T-cell (primary cell): ENCODE measurements around the gene KCNJ11. TPM values are rescaled to one million over a fixed set of nuclear protein-coding genes. Genes with fewer than 3 reads are reported as not detected.
A peak's percentile ranks its signal among the peaks of the same experiment; 100 is the strongest.
"Not testable (repeated sequence)": the region's sequence is repeated elsewhere in the genome, so short reads cannot be mapped to it uniquely, and the experiment has no call there.

ENCODE experiments used
- ATAC-seq, 4 experiments: fragments of 200-7000 bp in 3 of 4; fragments of 150-1000 bp in 1 of 4; cut with Tn5 transposase; replicated peaks in 1 of 4; 1 replicate in 3 of 4; 2 replicates in 1 of 4; pipeline ENCODE4 v1.10.0; 2021; ENCODE audit warnings: moderate library complexity in 3 of 4, mild to moderate bottlenecking in 2 of 4, moderate number of reproducible peaks in 1 of 4
- CTCF ChIA-PET, 2 donors: fragments of 300-600 bp; sonication (Branson Sonifier 250); formaldehyde crosslinking; loops; one replicate each; lab custom pipeline; 2022; ENCODE audit warnings: antibody characterized with exemption in 2 of 2; lab: Charles Lee
- POLR2A ChIA-PET, 2 donors: fragments of 300-600 bp; sonication (Branson Sonifier 250); formaldehyde crosslinking; loops; one replicate each; lab custom pipeline; 2022; ENCODE audit warnings: antibody characterized with exemption in 2 of 2; lab: Charles Lee
- DNase-seq, 35 experiments: peaks; one replicate each; pipeline versions ENCODE4 v3.0.0 to v3.0.0-alpha.2; 2013 to 2023
- H3K27ac ChIP-seq: one replicate; pipeline ENCODE4 v1.5.1; 2013; ENCODE audit warnings: low read length
- H3K27me3 ChIP-seq, 2 experiments: replicated peaks in 1 of 2; 1 replicate in 1 of 2; 2 replicates in 1 of 2; pipeline versions ENCODE4 v1.6.1 to v1.7.0; 2013; ENCODE audit warnings: low read length in 1 of 2, mixed read lengths in 1 of 2; ENCODE audit not compliant: control insufficient read depth in 2 of 2, insufficient read depth in 2 of 2; ENCODE audit errors: extremely low read depth in 1 of 2
- H3K36me3 ChIP-seq, 2 donors: 1 replicate in 1 of 2; 2 replicates in 1 of 2; pipeline versions ENCODE4 v1.6.1 to v1.7.0; 2013; ENCODE audit warnings: low read length in 1 of 2; ENCODE audit not compliant: control insufficient read depth in 2 of 2, insufficient read depth in 1 of 2; ENCODE audit errors: extremely low read depth in 1 of 2
- H3K4me1 ChIP-seq, 2 experiments: 1 replicate in 1 of 2; 2 replicates in 1 of 2; pipeline versions ENCODE4 v1.6.1 to v1.7.0; 2013; ENCODE audit warnings: low read length in 2 of 2, mixed read lengths in 1 of 2; ENCODE audit not compliant: insufficient read depth in 2 of 2, control insufficient read depth in 1 of 2; ENCODE audit errors: extremely low read depth in 1 of 2
- H3K4me3 ChIP-seq, 2 donors: 1 replicate in 1 of 2; 2 replicates in 1 of 2; pipeline versions ENCODE4 v1.5.1 to v1.7.0; 2013; ENCODE audit warnings: mild to moderate bottlenecking in 2 of 2, low read length in 1 of 2, moderate library complexity in 1 of 2; ENCODE audit not compliant: control insufficient read depth in 1 of 2; ENCODE audit errors: extremely low read depth in 1 of 2
- H3K9me3 ChIP-seq: 2 replicates; pipeline ENCODE4 v1.7.0; 2013
- H3K27ac Mint-ChIP-seq, 2 donors: one replicate each; pipeline ENCODE4 v1.8.0; 2020 to 2021; ENCODE audit warnings: mild to moderate bottlenecking in 2 of 2, mixed read lengths in 2 of 2
- H3K27me3 Mint-ChIP-seq, 2 donors: one replicate each; pipeline ENCODE4 v1.8.0; 2021 to 2022; ENCODE audit warnings: mixed read lengths in 2 of 2
- H3K36me3 Mint-ChIP-seq: one replicate; pipeline ENCODE4 v1.8.0; 2021; ENCODE audit warnings: mixed read lengths
- H3K4me1 Mint-ChIP-seq, 3 donors: one replicate each; pipeline ENCODE4 v1.8.0; 2020 to 2022; ENCODE audit warnings: mixed read lengths in 3 of 3, mild to moderate bottlenecking in 1 of 3
- H3K4me3 Mint-ChIP-seq, 3 donors: one replicate each; pipeline ENCODE4 v1.8.0; 2020 to 2022; ENCODE audit warnings: mild to moderate bottlenecking in 3 of 3, mixed read lengths in 3 of 3, moderate library complexity in 3 of 3
- H3K9me3 Mint-ChIP-seq, 3 donors: one replicate each; pipeline ENCODE4 v1.8.0; 2020 to 2022; ENCODE audit warnings: mixed read lengths in 3 of 3
- WGBS: methylation state at CpG from one replicate; pipeline ENCODE4 v1.1.5; 2013; ENCODE audit warnings: missing lambda C conversion rate; ENCODE audit not compliant: insufficient coverage; 5-methylcytosine and 5-hydroxymethylcytosine counted together
- total RNA-seq, 35 experiments: library from RNA in 6 of 35; stranded (reverse) in 6 of 35; fragments of 120-200 nt in 1 of 35; gene quantifications; one replicate each; pipeline versions ENCODE4 v1.2.1 to v1.2.4 and lab custom pipeline; 2013 to 2026

The KCNJ11 gene
- total RNA-seq, 5 donors from 2014 or later (not counting 1 experiment from before 2014, with no cell fraction given) = 0.33 to 0.63 (median 0.50) TPM; not detected in 1

DNA sequence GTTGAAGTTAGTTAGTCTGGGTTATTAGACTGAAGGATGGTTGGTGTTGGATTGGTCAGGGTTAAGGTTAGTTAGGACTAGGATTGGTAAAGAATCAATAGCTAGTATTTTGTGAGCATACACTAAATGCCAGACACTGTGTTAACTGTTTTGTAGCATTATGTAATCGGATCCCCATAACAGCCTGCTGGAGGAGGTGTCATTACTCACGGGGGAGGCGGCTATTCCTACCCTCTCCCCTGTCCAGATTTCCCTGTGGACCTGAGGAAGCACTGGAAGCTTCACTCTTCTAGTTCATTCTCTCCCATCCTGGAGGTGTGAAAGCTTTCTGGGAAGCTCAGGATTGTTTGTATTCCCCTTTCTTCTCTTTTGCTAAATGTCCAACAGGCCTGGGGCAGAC is 40.5 kb upstream of the KCNJ11 start:
- DNase-seq = no peak
- Histone ChIP-seq H3K27me3 (peaks cover 0 to 24% of the 10 kb centered on the region in 2 experiments), H3K36me3 (no peaks in the 10 kb centered on the region), H3K27ac (no peak overlapping the region), H3K4me3 (no peak overlapping the region), H3K9me3 (no peaks in the 10 kb centered on the region), H3K4me1 (no peaks in the 10 kb centered on the region)
- Mint-ChIP-seq H3K4me3 (no peak overlapping the region), H3K27me3 (peaks cover 0 to 6% of the 10 kb centered on the region in 2 donors), H3K4me1 (no peaks in the 10 kb centered on the region), H3K36me3 (no peaks in the 10 kb centered on the region), H3K27ac (no peak overlapping the region), H3K9me3 (no peaks in the 10 kb centered on the region)
- POLR2A ChIA-PET = no interaction called here
- CTCF ChIA-PET = no interaction called here
- no peak for ATAC-seq
- 90% methylated on average over 2 of the region's 3 CpGs for WGBS

DNA sequence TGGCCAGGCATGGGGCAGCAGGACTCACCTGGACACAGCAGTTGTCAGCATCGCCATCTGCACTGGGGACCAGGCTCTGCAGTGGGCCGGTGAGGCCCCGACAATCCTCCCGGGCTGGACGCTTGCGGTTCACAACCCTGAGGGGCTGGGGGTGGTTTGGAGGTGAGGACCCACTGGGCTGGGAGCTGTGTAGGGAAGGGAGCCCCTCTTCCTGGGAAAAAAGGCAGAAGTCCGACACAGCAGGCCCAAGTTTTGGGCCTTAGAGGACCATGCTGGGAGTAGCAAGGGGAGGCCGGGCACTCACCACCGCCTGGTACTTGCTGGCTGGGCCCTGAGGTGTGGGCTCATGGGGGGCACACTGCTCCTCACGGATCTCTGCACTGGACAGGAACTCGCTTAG is 39.8 kb upstream of the KCNJ11 start:
- H3K9me3 ChIP-seq = no peaks in the 10 kb centered on the region
- H3K36me3 ChIP-seq = no peaks in the 10 kb centered on the region
- DNase-seq = no peak
- ATAC-seq = peak in 1 of 4 experiments; percentile 20
- Mint-ChIP-seq H3K4me3 (no peak overlapping the region), H3K27me3 (peaks cover 0 to 9% of the 10 kb centered on the region in 2 donors), H3K36me3 (no peaks in the 10 kb centered on the region), H3K27ac (no peak overlapping the region), H3K4me1 (no peaks in the 10 kb centered on the region), H3K9me3 (no peaks in the 10 kb centered on the region)
- peaks cover 0 to 27% of the 10 kb centered on the region in 2 experiments for H3K27me3 ChIP-seq
- no peak overlapping the region for H3K27ac ChIP-seq
- CTCF ChIA-PET = no interaction called here
- POLR2A ChIA-PET = no interaction called here
- H3K4me1 ChIP-seq = no peaks in the 10 kb centered on the region
- 91% methylated on average over 7 of the region's 11 CpGs for WGBS
- no peak overlapping the region for H3K4me3 ChIP-seq

DNA sequence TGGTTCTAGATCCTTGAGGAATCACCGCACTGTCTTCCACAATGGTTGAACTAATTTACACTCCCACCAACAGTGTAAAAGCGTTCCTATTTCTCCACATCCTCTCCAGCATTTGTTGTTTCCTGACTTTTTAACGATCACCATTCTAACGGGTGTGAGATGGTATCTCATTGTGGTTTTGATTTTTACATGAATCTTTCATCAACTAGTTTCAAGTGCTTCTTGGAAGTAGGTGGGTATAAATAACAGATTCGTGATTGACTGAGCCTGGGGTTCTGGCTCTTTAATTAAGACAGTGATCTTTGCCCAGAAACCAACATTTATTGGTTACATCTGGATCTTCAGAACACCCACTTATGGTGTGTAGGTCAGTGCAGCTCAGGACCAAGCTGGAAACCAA is 37.8 kb upstream of the KCNJ11 start:
- H3K4me3 ChIP-seq, H3K4me1 Mint-ChIP-seq, H3K27ac Mint-ChIP-seq, CTCF ChIA-PET, H3K36me3 Mint-ChIP-seq, H3K4me1 ChIP-seq, H3K4me3 Mint-ChIP-seq, DNase-seq, H3K9me3 ChIP-seq, H3K36me3 ChIP-seq, H3K9me3 Mint-ChIP-seq, ATAC-seq, H3K27ac ChIP-seq, POLR2A ChIA-PET: not testable (repeated sequence)
- WGBS = no CpG with 5 or more reads among the region's 5 CpGs
- H3K27me3 Mint-ChIP-seq = peaks cover 5 to 23% of the 10 kb centered on the region in 2 donors
- peaks cover 0 to 32% of the 10 kb centered on the region in 2 experiments for H3K27me3 ChIP-seq

DNA sequence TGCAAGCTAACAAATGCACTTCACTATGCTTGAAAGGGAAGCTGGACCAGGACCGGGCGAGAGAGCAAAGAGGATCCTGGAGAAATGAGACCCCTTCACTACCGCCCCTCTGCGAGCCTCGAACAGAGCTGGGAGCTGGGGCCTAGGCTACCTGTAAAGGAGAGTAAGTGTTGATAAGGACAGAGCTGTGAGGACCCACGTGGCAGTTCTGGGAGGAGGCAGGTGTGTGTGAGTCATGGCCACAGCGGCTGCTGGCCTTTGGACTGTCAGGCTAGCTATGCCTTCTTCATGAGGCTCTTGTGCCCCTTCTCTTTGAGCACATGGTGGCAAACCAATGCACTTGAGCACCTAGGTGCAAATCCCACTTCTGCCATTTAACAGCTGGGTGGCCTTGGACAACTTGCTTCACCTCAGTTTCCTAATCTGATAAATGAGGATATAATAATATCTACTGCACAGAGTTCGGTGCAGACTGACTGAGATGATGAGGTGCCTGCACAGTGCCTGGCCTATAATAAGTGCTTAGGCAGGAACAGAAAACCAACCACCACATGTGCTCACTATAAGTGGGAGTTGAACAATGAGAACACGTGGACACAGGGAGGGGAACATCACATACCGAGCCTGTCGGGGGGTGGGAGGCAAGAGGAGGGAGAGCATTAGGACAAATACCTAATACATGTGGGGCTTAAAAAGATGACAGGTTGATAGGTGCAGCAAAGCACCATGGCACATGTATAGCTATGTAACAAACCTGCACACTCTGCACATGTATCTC is 35.3 kb upstream of the KCNJ11 start:
- Mint-ChIP-seq H3K36me3 (no peaks in the 10 kb centered on the region), H3K4me3 (no peak overlapping the region), H3K4me1 (no peaks in the 10 kb centered on the region), H3K9me3 (no peaks in the 10 kb centered on the region), H3K27me3 (peaks cover 20 to 39% of the 10 kb centered on the region in 2 donors), H3K27ac (no peak overlapping the region)
- ChIA-PET POLR2A (no interaction called here), CTCF (no interaction called here)
- no peaks in the 10 kb centered on the region for H3K36me3 ChIP-seq
- H3K4me3 ChIP-seq = no peak overlapping the region
- ATAC-seq (no peak), DNase-seq (no peak)
- H3K27ac ChIP-seq = no peak overlapping the region
- no peaks in the 10 kb centered on the region for H3K9me3 ChIP-seq
- 69% methylated on average over 2 of the region's 11 CpGs for WGBS
- no peaks in the 10 kb centered on the region for H3K4me1 ChIP-seq
- H3K27me3 ChIP-seq = peaks cover 0 to 41% of the 10 kb centered on the region in 2 experiments

DNA sequence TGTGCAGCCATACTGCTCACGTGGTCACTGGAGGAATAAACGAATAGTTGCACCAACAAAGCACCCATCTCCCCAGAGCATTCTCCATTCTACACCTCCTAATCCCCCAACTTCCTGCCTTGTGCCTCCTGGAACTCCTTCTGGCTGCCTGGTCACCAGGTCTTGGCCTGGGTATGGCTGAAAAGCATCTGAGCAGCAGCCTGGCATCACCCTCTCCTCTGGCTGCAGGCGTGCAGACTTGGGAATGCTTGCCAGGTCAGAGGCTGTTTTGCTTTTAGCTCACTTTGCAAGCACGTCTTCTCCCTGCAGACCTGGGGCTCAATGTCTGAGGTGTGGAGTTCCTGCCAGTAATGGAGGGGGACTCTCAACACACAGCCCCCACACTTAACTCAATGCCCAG is 33.3 kb upstream of the KCNJ11 start:
- CTCF ChIA-PET = no interaction called here
- Histone ChIP-seq H3K9me3 (no peaks in the 10 kb centered on the region), H3K27me3 (peaks cover 0 to 35% of the 10 kb centered on the region in 2 experiments), H3K4me3 (no peak overlapping the region), H3K36me3 (no peaks in the 10 kb centered on the region), H3K27ac (no peak overlapping the region), H3K4me1 (no peaks in the 10 kb centered on the region)
- ATAC-seq = no peak
- POLR2A ChIA-PET = no interaction called here
- Mint-ChIP-seq H3K27ac (no peak overlapping the region), H3K4me1 (no peaks in the 10 kb centered on the region), H3K36me3 (no peaks in the 10 kb centered on the region), H3K27me3 (peaks cover 27 to 49% of the 10 kb centered on the region in 2 donors), H3K4me3 (no peak overlapping the region), H3K9me3 (no peaks in the 10 kb centered on the region)
- WGBS = 73% methylated on average over 2 of the region's 4 CpGs
- no peak for DNase-seq

DNA sequence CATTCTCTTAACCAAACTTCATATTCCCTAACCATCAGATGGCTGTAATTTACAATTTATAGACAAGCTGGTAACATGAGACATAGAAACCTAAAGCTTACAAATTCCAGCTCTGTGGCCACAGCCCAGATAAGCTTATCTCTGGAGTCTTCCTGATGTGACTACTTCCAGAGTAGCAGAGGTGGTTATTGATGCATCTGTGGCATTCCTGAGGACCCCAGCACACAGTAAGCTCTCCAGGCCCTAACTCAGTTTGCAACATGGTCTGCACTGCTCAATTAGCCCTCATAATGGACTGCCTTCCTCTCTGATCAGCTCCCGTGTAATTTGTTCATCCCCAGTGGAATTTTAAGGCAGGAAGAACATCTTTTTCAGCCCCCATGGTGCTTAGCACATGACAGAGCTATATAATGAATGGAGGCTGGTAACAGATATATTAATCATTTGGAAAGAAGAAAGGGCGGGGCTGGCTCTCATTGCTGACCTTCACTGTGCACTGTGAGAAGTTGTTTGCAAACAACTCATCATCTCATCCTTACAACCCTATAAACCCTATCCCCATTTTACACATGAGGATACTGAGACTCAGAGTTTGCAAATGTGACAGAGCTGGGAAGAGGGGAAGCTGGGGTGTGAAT is 30.1 kb upstream of the KCNJ11 start:
- CTCF ChIA-PET = no interaction called here
- H3K4me1 Mint-ChIP-seq = peaks cover 0 to 6% (median 2%) of the 10 kb centered on the region in 3 donors
- no CpG with 5 or more reads among the region's 2 CpGs for WGBS
- H3K36me3 Mint-ChIP-seq = no peaks in the 10 kb centered on the region
- no peak for ATAC-seq
- POLR2A ChIA-PET = no interaction called here
- H3K27ac ChIP-seq = no peak overlapping the region
- no peaks in the 10 kb centered on the region for H3K36me3 ChIP-seq
- peaks cover 0 to 49% of the 10 kb centered on the region in 2 experiments for H3K27me3 ChIP-seq
- H3K27me3 Mint-ChIP-seq = peaks cover 34 to 61% of the 10 kb centered on the region in 2 donors
- H3K4me1 ChIP-seq = peaks cover 2 to 5% of the 10 kb centered on the region in 2 experiments
- DNase-seq = no peak
- no peaks in the 10 kb centered on the region for H3K9me3 Mint-ChIP-seq
- H3K9me3 ChIP-seq = no peaks in the 10 kb centered on the region
- H3K4me3 ChIP-seq = no peak overlapping the region
- no peak overlapping the region for H3K27ac Mint-ChIP-seq
- H3K4me3 Mint-ChIP-seq = no peak overlapping the region
